Gastroesophageal sphincter (tissue), 3 donors: ENCODE measurements around the gene ZNF329.

Experiments
- CTCF ChIP-seq, 4 experiments: fragments of 200-600 bp in 2 of 4; fragments of 450-650 bp in 2 of 4; sonication (generic) in 1 of 4; IDR thresholded peaks; one replicate each; pipeline ENCODE4 v1.5.1; 2017 to 2019; ENCODE audit warnings: antibody characterized with exemption in 4 of 4, mild to moderate bottlenecking in 2 of 4, moderate library complexity in 2 of 4
- POLR2A ChIP-seq, 2 donors: fragments of 450-650 bp; IDR thresholded peaks; one replicate each; pipeline ENCODE4 v1.6.1; 2017; ENCODE audit warnings: antibody characterized with exemption in 2 of 2, mild to moderate bottlenecking in 2 of 2, moderate library complexity in 1 of 2
- POLR2AphosphoS5 ChIP-seq: sonication (generic); formaldehyde crosslinking; IDR thresholded peaks from one replicate; pipeline ENCODE4 v1.6.1; 2017; ENCODE audit warnings: antibody characterized with exemption

- TF ChIP-seq CTCF (IDR thresholded peaks at IDR 0.05) = no peak
- TF ChIP-seq POLR2A (IDR thresholded peaks at IDR 0.05) = no peak
- no peak for TF ChIP-seq POLR2AphosphoS5
Observed at GRCh38 chr19:58182577-58182988, 32.0 kb upstream of the ZNF329 start.
